C4-2B (cell line): Measurements from ENCODE around the gene THAP11.

ENCODE experiments used
- ZFX ChIP-seq: fragments of 450-650 bp; IDR thresholded peaks from 2 replicates; pipeline ENCODE4 v1.6.1; 2017
- TF ChIP-seq, protein P1 (sequence below): fragments of 450-650 bp; conservative IDR thresholded peaks from 2 replicates; pipeline ENCODE4 v1.5.1; 2017; ENCODE audit warnings: mild to moderate bottlenecking

DNA sequence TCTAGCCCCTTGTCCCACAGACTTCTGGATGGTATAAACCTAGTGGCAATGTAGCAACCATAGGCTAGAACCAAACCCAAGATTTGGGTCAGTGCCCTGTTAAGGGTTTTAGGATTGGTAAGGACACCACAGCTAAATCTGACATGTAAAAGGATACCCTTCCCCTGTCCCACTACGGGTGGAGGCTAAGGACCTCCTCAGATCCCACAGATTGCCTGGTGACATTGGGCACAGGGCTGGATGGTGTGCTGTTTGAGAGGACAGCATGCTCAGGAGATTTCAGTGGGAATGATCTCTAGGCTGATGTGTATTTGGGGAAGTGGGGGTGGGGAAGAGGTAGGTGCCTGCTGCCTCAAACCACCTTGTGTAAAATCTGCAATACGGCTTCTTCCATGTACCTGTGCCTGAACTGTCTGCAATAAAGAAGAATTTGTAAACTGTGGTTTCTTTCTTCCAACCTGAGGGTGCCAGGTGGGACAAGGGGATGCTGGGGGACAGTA lies 30.1 kb downstream of the THAP11 start:
- TF ChIP-seq, protein P1, sequence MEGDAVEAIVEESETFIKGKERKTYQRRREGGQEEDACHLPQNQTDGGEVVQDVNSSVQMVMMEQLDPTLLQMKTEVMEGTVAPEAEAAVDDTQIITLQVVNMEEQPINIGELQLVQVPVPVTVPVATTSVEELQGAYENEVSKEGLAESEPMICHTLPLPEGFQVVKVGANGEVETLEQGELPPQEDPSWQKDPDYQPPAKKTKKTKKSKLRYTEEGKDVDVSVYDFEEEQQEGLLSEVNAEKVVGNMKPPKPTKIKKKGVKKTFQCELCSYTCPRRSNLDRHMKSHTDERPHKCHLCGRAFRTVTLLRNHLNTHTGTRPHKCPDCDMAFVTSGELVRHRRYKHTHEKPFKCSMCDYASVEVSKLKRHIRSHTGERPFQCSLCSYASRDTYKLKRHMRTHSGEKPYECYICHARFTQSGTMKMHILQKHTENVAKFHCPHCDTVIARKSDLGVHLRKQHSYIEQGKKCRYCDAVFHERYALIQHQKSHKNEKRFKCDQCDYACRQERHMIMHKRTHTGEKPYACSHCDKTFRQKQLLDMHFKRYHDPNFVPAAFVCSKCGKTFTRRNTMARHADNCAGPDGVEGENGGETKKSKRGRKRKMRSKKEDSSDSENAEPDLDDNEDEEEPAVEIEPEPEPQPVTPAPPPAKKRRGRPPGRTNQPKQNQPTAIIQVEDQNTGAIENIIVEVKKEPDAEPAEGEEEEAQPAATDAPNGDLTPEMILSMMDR, result no peak
- no peak for TF ChIP-seq ZFX
